ENCODE results near the gene MPRIP. TPM values are rescaled to one million over a fixed set of nuclear protein-coding genes. Genes with fewer than 3 reads are reported as not detected.
A peak's percentile ranks its signal among the peaks of the same experiment; 100 is the strongest.

Gene MPRIP
- total and polyA plus RNA-seq, 3 experiments from 2014 or later = 40.3 to 184 (median 174) TPM

GRCh38 chr17:17151962-17152361 lies 109.7 kb downstream of the MPRIP start:
- H3K4me1 Mint-ChIP-seq = peaks cover 27 to 40% (median 32%) of the 10 kb centered on the region in 3 donors
- DNase-seq = no peak
- Histone ChIP-seq H3K36me3 (ENCODE audit: insufficient read depth, low read length) (peaks cover 42% of the 10 kb centered on the region), H3K4me3 (ENCODE audit: low read length) (no peak overlapping the region), H3K27me3 (ENCODE audit: insufficient read depth, low read length, poor library complexity, severe bottlenecking) (no peaks in the 10 kb centered on the region), H3K27ac (ENCODE audit: low read depth, low read length) (no peak overlapping the region), H3K9me3 (ENCODE audit: low read length) (no peaks in the 10 kb centered on the region), H3K4me1 (ENCODE audit: insufficient read depth, low read length) (peaks cover 26% of the 10 kb centered on the region)
- H3K27me3 Mint-ChIP-seq = no peaks in the 10 kb centered on the region
- CTCF ChIA-PET = interaction anchor here (1.1 to 1.4 kb wide), 2 partner anchors 9 to 13 kb away, joined by 3 read pairs; no protein-coding TSS in a partner anchor
- H3K4me3 Mint-ChIP-seq = no peak overlapping the region
- peak overlapping the region in 6 of 8 donors; percentile 19 to 98 (median 80) for H3K27ac Mint-ChIP-seq
- H3K36me3 Mint-ChIP-seq = peaks cover 0 to 88% (median 22%) of the 10 kb centered on the region in 3 donors
- POLR2A ChIA-PET = no interaction called here
- H3K9me3 Mint-ChIP-seq = no peaks in the 10 kb centered on the region

GRCh38 chr17:17152385-17152784 lies 110.1 kb downstream of the MPRIP start:
- Histone ChIP-seq H3K4me3 (ENCODE audit: low read length) (no peak overlapping the region), H3K9me3 (ENCODE audit: low read length) (no peaks in the 10 kb centered on the region), H3K36me3 (ENCODE audit: insufficient read depth, low read length) (peaks cover 43% of the 10 kb centered on the region), H3K27me3 (ENCODE audit: insufficient read depth, low read length, poor library complexity, severe bottlenecking) (no peaks in the 10 kb centered on the region), H3K4me1 (ENCODE audit: insufficient read depth, low read length) (peaks cover 26% of the 10 kb centered on the region), H3K27ac (ENCODE audit: low read depth, low read length) (no peak overlapping the region)
- Mint-ChIP-seq H3K9me3 (no peaks in the 10 kb centered on the region), H3K4me1 (peaks cover 27 to 40% (median 32%) of the 10 kb centered on the region in 3 donors), H3K36me3 (peaks cover 0 to 88% (median 22%) of the 10 kb centered on the region in 3 donors), H3K27ac (peak overlapping the region in 7 of 8 donors; percentile 36 to 98 (median 88)), H3K4me3 (peak overlapping the region in 4 of 7 donors; percentile 19 to 65 (median 56)), H3K27me3 (no peaks in the 10 kb centered on the region)
- ChIA-PET CTCF (interaction anchor here (1.1 to 1.4 kb wide), 2 partner anchors 10 to 12 kb away, joined by 3 read pairs; no protein-coding TSS in a partner anchor), POLR2A (no interaction called here)
- DNase-seq = no peak

GRCh38 chr17:17153071-17153470 lies 110.8 kb downstream of the MPRIP start:
- H3K9me3 Mint-ChIP-seq = no peaks in the 10 kb centered on the region
- no peak overlapping the region for H3K4me3 ChIP-seq (ENCODE audit: low read length)
- H3K27me3 Mint-ChIP-seq = no peaks in the 10 kb centered on the region
- H3K9me3 ChIP-seq (ENCODE audit: low read length) = no peaks in the 10 kb centered on the region
- ChIA-PET CTCF (interaction anchor here (1.1 to 1.4 kb wide), 3 partner anchors 9 to 12 kb away, joined by 3 read pairs; no protein-coding TSS in a partner anchor), POLR2A (interaction anchor here (1.2 kb wide), 1 partner anchor 29 kb away, joined by 4 read pairs; no protein-coding TSS in a partner anchor)
- no peaks in the 10 kb centered on the region for H3K27me3 ChIP-seq (ENCODE audit: insufficient read depth, low read length, poor library complexity, severe bottlenecking)
- peaks cover 27 to 40% (median 32%) of the 10 kb centered on the region in 3 donors for H3K4me1 Mint-ChIP-seq
- no peak overlapping the region for H3K27ac ChIP-seq (ENCODE audit: low read depth, low read length)
- H3K36me3 ChIP-seq (ENCODE audit: insufficient read depth, low read length) = peaks cover 36% of the 10 kb centered on the region
- H3K36me3 Mint-ChIP-seq = peaks cover 0 to 87% (median 17%) of the 10 kb centered on the region in 3 donors
- H3K27ac Mint-ChIP-seq = peak overlapping the region in 5 of 8 donors; percentile 73 to 98 (median 88)
- peaks cover 26% of the 10 kb centered on the region for H3K4me1 ChIP-seq (ENCODE audit: insufficient read depth, low read length)
- peak overlapping the region in 3 of 7 donors; percentile 15 to 65 (median 47) for H3K4me3 Mint-ChIP-seq
- no peak for DNase-seq

- Histone ChIP-seq H3K4me1 (ENCODE audit: insufficient read depth, low read length) (peaks cover 26% of the 10 kb centered on the region), H3K36me3 (ENCODE audit: insufficient read depth, low read length) (peaks cover 35% of the 10 kb centered on the region), H3K27me3 (ENCODE audit: insufficient read depth, low read length, poor library complexity, severe bottlenecking) (no peaks in the 10 kb centered on the region), H3K9me3 (ENCODE audit: low read length) (no peaks in the 10 kb centered on the region), H3K27ac (ENCODE audit: low read depth, low read length) (no peak overlapping the region), H3K4me3 (ENCODE audit: low read length) (no peak overlapping the region)
- Mint-ChIP-seq H3K4me1 (peaks cover 27 to 40% (median 32%) of the 10 kb centered on the region in 3 donors), H3K27ac (peak overlapping the region; percentile 21 to 98 (median 90)), H3K9me3 (no peaks in the 10 kb centered on the region), H3K36me3 (peaks cover 0 to 89% (median 17%) of the 10 kb centered on the region in 3 donors), H3K27me3 (no peaks in the 10 kb centered on the region), H3K4me3 (peak overlapping the region in 4 of 7 donors; percentile 23 to 53 (median 48))
- POLR2A ChIA-PET = interaction anchor here (1.2 kb wide), 1 partner anchor 29 kb away, joined by 4 read pairs; no protein-coding TSS in a partner anchor
- DNase-seq = no peak
- CTCF ChIA-PET = interaction anchor here (0.7 to 1.3 kb wide), 2 partner anchors 9 to 153 kb away, joined by 3 read pairs; no protein-coding TSS in a partner anchor
These were observed 111.5 kb downstream of the MPRIP start for GRCh38 chr17:17153709-17154108.

GRCh38 chr17:17154556-17154955 lies 112.3 kb downstream of the MPRIP start:
- Mint-ChIP-seq H3K9me3 (no peaks in the 10 kb centered on the region), H3K4me3 (peak overlapping the region in 5 of 7 donors; percentile 4 to 62 (median 33)), H3K4me1 (peaks cover 27 to 40% (median 32%) of the 10 kb centered on the region in 3 donors), H3K27me3 (no peaks in the 10 kb centered on the region), H3K36me3 (peaks cover 0 to 94% (median 22%) of the 10 kb centered on the region in 3 donors), H3K27ac (peak overlapping the region; percentile 5 to 98 (median 86))
- ChIA-PET CTCF (interaction anchor here (0.7 kb wide), 1 partner anchor 153 kb away, joined by 3 read pairs; no protein-coding TSS in a partner anchor), POLR2A (no interaction called here)
- H3K27ac ChIP-seq (ENCODE audit: low read depth, low read length) = no peak overlapping the region
- H3K4me1 ChIP-seq (ENCODE audit: insufficient read depth, low read length) = peaks cover 26% of the 10 kb centered on the region
- H3K9me3 ChIP-seq (ENCODE audit: low read length) = no peaks in the 10 kb centered on the region
- no peak for DNase-seq
- no peak overlapping the region for H3K4me3 ChIP-seq (ENCODE audit: low read length)
- peaks cover 35% of the 10 kb centered on the region for H3K36me3 ChIP-seq (ENCODE audit: insufficient read depth, low read length)
- H3K27me3 ChIP-seq (ENCODE audit: insufficient read depth, low read length, poor library complexity, severe bottlenecking) = no peaks in the 10 kb centered on the region

GRCh38 chr17:17154981-17155380 lies 112.7 kb downstream of the MPRIP start:
- peaks cover 26 to 38% (median 32%) of the 10 kb centered on the region in 3 donors for H3K4me1 Mint-ChIP-seq
- peaks cover 31% of the 10 kb centered on the region for H3K36me3 ChIP-seq (ENCODE audit: insufficient read depth, low read length)
- H3K9me3 ChIP-seq (ENCODE audit: low read length) = no peaks in the 10 kb centered on the region
- peak overlapping the region; percentile 5 to 98 (median 86) for H3K27ac Mint-ChIP-seq
- peaks cover 0 to 94% (median 23%) of the 10 kb centered on the region in 3 donors for H3K36me3 Mint-ChIP-seq
- no peak overlapping the region for H3K27ac ChIP-seq (ENCODE audit: low read depth, low read length)
- no peaks in the 10 kb centered on the region for H3K27me3 Mint-ChIP-seq
- H3K4me3 ChIP-seq (ENCODE audit: low read length) = no peak overlapping the region
- H3K4me3 Mint-ChIP-seq = peak overlapping the region in 6 of 7 donors; percentile 4 to 62 (median 36)
- no peaks in the 10 kb centered on the region for H3K27me3 ChIP-seq (ENCODE audit: insufficient read depth, low read length, poor library complexity, severe bottlenecking)
- POLR2A ChIA-PET = no interaction called here
- H3K4me1 ChIP-seq (ENCODE audit: insufficient read depth, low read length) = peaks cover 26% of the 10 kb centered on the region
- DNase-seq = peak in 1 of 5 donors; percentile 13
- H3K9me3 Mint-ChIP-seq = no peaks in the 10 kb centered on the region
- CTCF ChIA-PET = interaction anchor here (0.6 kb wide), 1 partner anchor 766 kb away, joined by 3 read pairs; no protein-coding TSS in a partner anchor

GRCh38 chr17:17155568-17155967 lies 113.3 kb downstream of the MPRIP start:
- Mint-ChIP-seq H3K4me1 (peaks cover 24 to 36% (median 32%) of the 10 kb centered on the region in 3 donors), H3K27me3 (no peaks in the 10 kb centered on the region), H3K36me3 (peaks cover 0 to 95% (median 21%) of the 10 kb centered on the region in 3 donors), H3K4me3 (peak overlapping the region in 2 of 7 donors; percentile 31 to 62), H3K9me3 (no peaks in the 10 kb centered on the region), H3K27ac (peak overlapping the region in 6 of 8 donors; percentile 36 to 91 (median 68))
- Histone ChIP-seq H3K27ac (ENCODE audit: low read depth, low read length) (no peak overlapping the region), H3K4me3 (ENCODE audit: low read length) (no peak overlapping the region), H3K4me1 (ENCODE audit: insufficient read depth, low read length) (peaks cover 26% of the 10 kb centered on the region), H3K27me3 (ENCODE audit: insufficient read depth, low read length, poor library complexity, severe bottlenecking) (no peaks in the 10 kb centered on the region), H3K9me3 (ENCODE audit: low read length) (no peaks in the 10 kb centered on the region), H3K36me3 (ENCODE audit: insufficient read depth, low read length) (peaks cover 32% of the 10 kb centered on the region)
- CTCF ChIA-PET = interaction anchor here (0.6 to 1.7 kb wide), 3 partner anchors 11 to 767 kb away, joined by 3 to 4 read pairs (median 4); no protein-coding TSS in a partner anchor
- no peak for DNase-seq
- POLR2A ChIA-PET = no interaction called here

GRCh38 chr17:17156107-17156506 lies 113.8 kb downstream of the MPRIP start:
- H3K36me3 ChIP-seq (ENCODE audit: insufficient read depth, low read length) = peaks cover 32% of the 10 kb centered on the region
- peak overlapping the region in 1 of 8 donors; percentile 36 for H3K27ac Mint-ChIP-seq

More at GRCh38 chr17:17156107-17156506, 113.8 kb downstream of the MPRIP start:
- Histone ChIP-seq H3K27me3 (ENCODE audit: insufficient read depth, low read length, poor library complexity, severe bottlenecking) (no peaks in the 10 kb centered on the region), H3K4me1 (ENCODE audit: insufficient read depth, low read length) (peaks cover 26% of the 10 kb centered on the region), H3K4me3 (ENCODE audit: low read length) (no peak overlapping the region), H3K9me3 (ENCODE audit: low read length) (no peaks in the 10 kb centered on the region), H3K27ac (ENCODE audit: low read depth, low read length) (no peak overlapping the region)
- POLR2A ChIA-PET = no interaction called here
- DNase-seq = no peak
- CTCF ChIA-PET = interaction anchor here (0.7 to 1.7 kb wide), 2 partner anchors 11 to 155 kb away, joined by 4 read pairs; no protein-coding TSS in a partner anchor
- Mint-ChIP-seq H3K36me3 (peaks cover 0 to 97% (median 21%) of the 10 kb centered on the region in 3 donors), H3K9me3 (no peaks in the 10 kb centered on the region), H3K4me1 (peaks cover 24 to 36% (median 32%) of the 10 kb centered on the region in 3 donors), H3K27me3 (no peaks in the 10 kb centered on the region), H3K4me3 (no peak overlapping the region)

Data from CD8-positive, alpha-beta memory T cell (primary cell).